ENCODE data around the gene DRG2. TPM values are rescaled to one million over a fixed set of nuclear protein-coding genes. Genes with fewer than 3 reads are reported as not detected.

DRG2 gene
- total and polyA plus RNA-seq, 10 donors = 38.1 to 69.1 (median 49.4) TPM

DNA sequence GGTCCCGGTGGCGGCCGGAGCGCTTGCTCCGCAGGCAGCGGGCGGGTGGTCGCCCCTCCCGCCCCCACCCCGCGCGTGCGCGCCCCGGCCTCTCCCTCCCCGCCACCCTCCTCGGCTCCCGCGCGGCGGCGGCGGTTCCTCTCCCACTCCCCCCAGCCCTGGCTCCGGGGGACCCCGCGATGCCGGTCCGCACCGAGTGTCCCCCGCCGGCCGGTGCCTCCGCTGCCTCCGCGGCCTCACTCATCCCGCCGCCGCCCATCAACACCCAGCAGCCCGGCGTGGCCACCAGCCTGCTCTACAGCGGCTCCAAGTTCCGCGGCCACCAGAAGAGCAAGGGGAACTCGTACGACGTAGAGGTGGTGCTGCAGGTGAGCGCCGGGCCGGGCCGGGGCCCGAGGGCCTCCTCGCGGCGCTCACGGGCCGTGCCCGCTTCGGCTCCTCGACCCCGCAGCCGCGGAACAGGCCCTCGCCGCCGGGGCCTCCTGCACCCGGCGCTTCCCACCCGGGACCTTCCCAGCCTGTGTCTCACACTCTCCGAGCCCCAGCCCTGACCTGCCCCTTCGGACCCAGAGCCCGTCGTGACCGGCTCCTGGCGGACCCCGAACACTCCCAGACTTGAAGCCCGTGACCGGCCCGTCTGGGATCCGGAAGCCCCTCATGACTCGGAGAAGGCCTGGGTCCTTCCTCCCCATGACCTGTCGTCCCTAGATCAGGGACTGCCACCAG is 48.0 kb upstream of the DRG2 start:
- TF ChIP-seq POLR2AphosphoS5 (IDR thresholded peaks at IDR 0.05) (no peak), POLR2A (IDR thresholded peaks at IDR 0.05) (no peak)
- TF ChIP-seq, protein P1, sequence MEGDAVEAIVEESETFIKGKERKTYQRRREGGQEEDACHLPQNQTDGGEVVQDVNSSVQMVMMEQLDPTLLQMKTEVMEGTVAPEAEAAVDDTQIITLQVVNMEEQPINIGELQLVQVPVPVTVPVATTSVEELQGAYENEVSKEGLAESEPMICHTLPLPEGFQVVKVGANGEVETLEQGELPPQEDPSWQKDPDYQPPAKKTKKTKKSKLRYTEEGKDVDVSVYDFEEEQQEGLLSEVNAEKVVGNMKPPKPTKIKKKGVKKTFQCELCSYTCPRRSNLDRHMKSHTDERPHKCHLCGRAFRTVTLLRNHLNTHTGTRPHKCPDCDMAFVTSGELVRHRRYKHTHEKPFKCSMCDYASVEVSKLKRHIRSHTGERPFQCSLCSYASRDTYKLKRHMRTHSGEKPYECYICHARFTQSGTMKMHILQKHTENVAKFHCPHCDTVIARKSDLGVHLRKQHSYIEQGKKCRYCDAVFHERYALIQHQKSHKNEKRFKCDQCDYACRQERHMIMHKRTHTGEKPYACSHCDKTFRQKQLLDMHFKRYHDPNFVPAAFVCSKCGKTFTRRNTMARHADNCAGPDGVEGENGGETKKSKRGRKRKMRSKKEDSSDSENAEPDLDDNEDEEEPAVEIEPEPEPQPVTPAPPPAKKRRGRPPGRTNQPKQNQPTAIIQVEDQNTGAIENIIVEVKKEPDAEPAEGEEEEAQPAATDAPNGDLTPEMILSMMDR (IDR thresholded peaks at IDR 0.05 in 8 of 11, conservative IDR thresholded peaks at IDR 0.05 in 3 of 11) = no peak
- H3K4me1 ChIP-seq = peaks cover 24 to 79% (median 46%) of the 10 kb centered on the region in 6 donors
- H3K4me3 ChIP-seq = peak overlapping the region; percentile 74 to 98 (median 94)
- H3K9me3 ChIP-seq = no peaks in the 10 kb centered on the region
- intact Hi-C loops (cut with DNase I; ENCODE audit: low total_unique reads) = loop anchor here (10.0 kb wide), 2 partner anchors 145 to 355 kb away; partner anchors contain the start of gene RAI1
- 0 to 1% (median 0%) methylated on average over 48 to 79 of the region's 81 CpGs for WGBS, 5 donors
- no peak for DNase-seq
- no peaks in the 10 kb centered on the region for H3K27me3 ChIP-seq (replicated peaks in 1 of 7)
- H3K27ac ChIP-seq = peak overlapping the region; percentile 50 to 93 (median 87)
- H3K36me3 ChIP-seq = peaks cover 0 to 8% (median 0%) of the 10 kb centered on the region in 6 donors

DNA sequence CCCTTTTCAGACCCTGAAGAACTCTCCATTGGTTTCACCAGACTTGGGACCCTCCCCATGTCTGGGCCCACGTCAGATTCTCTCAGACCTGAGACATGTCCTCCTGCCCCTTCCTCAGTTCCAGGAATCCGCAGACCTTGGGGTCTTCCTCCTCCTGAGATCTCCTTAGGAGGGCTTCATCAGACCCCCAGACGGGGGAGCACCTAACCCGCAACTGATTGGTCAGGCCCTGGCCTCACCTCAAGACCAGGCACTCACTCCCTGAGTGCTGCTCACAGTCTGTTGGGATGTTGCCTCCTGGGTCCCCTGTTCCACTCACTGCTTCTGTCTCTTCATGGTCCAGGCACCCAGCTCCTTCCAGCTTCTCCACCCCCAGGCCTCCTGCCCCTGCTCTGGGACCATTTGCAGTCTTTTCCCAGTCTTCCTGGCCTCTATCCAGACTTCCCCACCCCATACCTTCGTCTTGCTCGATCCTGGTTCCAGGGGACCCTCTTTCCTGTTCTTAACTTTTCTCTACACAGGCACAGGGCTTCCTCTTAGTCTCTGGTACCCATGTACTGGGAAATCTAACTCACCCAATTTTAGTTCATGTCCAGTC is 47.4 kb upstream of the DRG2 start:
- 27 to 47% (median 43%) methylated on average over 6 of the region's 6 CpGs for WGBS, 5 donors
- no peak for TF ChIP-seq POLR2A (IDR thresholded peaks at IDR 0.05)
- TF ChIP-seq, protein P1 (IDR thresholded peaks at IDR 0.05 in 8 of 11, conservative IDR thresholded peaks at IDR 0.05 in 3 of 11) = no peak
- no peak for TF ChIP-seq POLR2AphosphoS5 (IDR thresholded peaks at IDR 0.05)
- Histone ChIP-seq H3K4me3 (peak overlapping the region; percentile 74 to 98 (median 94)), H3K27me3 (replicated peaks in 1 of 7) (no peaks in the 10 kb centered on the region), H3K4me1 (peaks cover 24 to 75% (median 46%) of the 10 kb centered on the region in 6 donors), H3K9me3 (no peaks in the 10 kb centered on the region), H3K27ac (peak overlapping the region in 6 of 8 donors; percentile 81 to 93 (median 90)), H3K36me3 (peaks cover 0 to 13% (median 0%) of the 10 kb centered on the region in 6 donors)
- DNase-seq = peak; percentile 76
- intact Hi-C loops (cut with DNase I; ENCODE audit: low total_unique reads) = no loop called here

DNA sequence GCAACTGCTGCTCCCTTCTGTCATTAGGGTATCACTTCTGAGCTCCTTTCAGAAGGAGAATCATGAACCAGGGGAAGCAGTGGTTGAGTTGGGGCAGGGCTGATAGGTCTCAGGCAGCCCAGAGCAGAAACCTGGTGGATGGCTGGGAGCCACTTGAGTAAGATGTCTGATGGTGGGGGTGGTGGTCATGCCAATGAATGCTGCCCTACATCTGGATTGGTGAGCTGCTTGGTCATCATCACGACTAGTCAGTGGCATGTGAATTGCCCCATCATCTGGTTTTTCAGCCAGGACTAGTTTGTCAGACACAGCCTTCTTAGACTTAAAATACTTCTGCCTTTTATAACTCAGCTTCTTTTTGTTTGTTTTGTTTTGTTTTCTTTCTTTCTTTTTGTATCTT is 46.0 kb upstream of the DRG2 start:
- WGBS, 5 donors = 23 to 81% (median 54%) methylated on average over 1 of the region's 1 CpG
- H3K27ac ChIP-seq = no peak overlapping the region
- H3K4me3 ChIP-seq = no peak overlapping the region
- peaks cover 24 to 69% (median 42%) of the 10 kb centered on the region in 6 donors for H3K4me1 ChIP-seq
- DNase-seq = peak; percentile 41
- H3K36me3 ChIP-seq = peaks cover 0 to 22% (median 4%) of the 10 kb centered on the region in 6 donors
- no peaks in the 10 kb centered on the region for H3K9me3 ChIP-seq
- intact Hi-C loops (cut with DNase I; ENCODE audit: low total_unique reads) = no loop called here
- TF ChIP-seq, protein P1 (IDR thresholded peaks at IDR 0.05 in 8 of 11, conservative IDR thresholded peaks at IDR 0.05 in 3 of 11) = no peak
- TF ChIP-seq POLR2A (IDR thresholded peaks at IDR 0.05) = no peak
- TF ChIP-seq POLR2AphosphoS5 (IDR thresholded peaks at IDR 0.05) = no peak
- H3K27me3 ChIP-seq (replicated peaks in 1 of 7) = no peaks in the 10 kb centered on the region

DNA sequence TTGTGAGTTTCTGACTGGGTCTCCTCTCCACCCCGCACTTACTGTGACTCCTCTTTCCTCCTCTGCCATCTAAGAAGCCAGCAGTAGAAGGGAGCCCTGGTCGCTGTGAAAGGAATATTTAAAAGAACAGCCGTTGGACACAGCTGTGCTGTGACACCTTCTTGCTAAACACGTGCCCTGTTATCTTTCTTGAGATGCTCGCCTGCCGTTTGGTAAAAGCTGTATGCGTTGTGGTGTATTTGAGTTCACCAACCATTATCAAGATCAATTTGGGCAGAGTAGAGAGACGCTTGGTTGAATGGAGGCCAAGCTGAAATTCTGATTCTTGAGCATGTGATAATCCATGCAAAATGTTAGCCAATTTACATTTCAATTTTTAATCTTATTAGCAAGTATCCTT is 44.8 kb upstream of the DRG2 start:
- DNase-seq = no peak
- Histone ChIP-seq H3K4me1 (peaks cover 15 to 57% (median 30%) of the 10 kb centered on the region in 6 donors), H3K36me3 (peaks cover 0 to 32% (median 9%) of the 10 kb centered on the region in 6 donors), H3K9me3 (no peaks in the 10 kb centered on the region), H3K4me3 (no peak overlapping the region), H3K27ac (no peak overlapping the region), H3K27me3 (replicated peaks in 1 of 7) (no peaks in the 10 kb centered on the region)
- 90 to 94% (median 91%) methylated on average over 8 of the region's 8 CpGs for WGBS, 5 donors
- intact Hi-C loops (cut with DNase I; ENCODE audit: low total_unique reads) = no loop called here
- TF ChIP-seq POLR2AphosphoS5 (IDR thresholded peaks at IDR 0.05) = no peak
- TF ChIP-seq, protein P1 (IDR thresholded peaks at IDR 0.05 in 8 of 11, conservative IDR thresholded peaks at IDR 0.05 in 3 of 11) = no peak
- no peak for TF ChIP-seq POLR2A (IDR thresholded peaks at IDR 0.05)

All from spleen (tissue), 11 donors.